NCI-H226 (cell line): ENCODE results near the gene PRDM10.
"Not testable (repeated sequence)": the region's sequence is repeated elsewhere in the genome, so short reads cannot be mapped to it uniquely, and the experiment has no call there.

Source experiments
- DNase-seq: peaks from one replicate; pipeline ENCODE4 v3.0.0-alpha.2; 2015

PRDM10 gene

GRCh38 chr11:130002352-130002845 is at the start of gene PRDM10:
PRDM10 (minus strand) TSS chr11:130002835; CDS start chr11:129960964, 41,871 bp downstream.
- DNase-seq, result peak; percentile 80

- no peak for DNase-seq
These were observed 48.4 kb upstream of the PRDM10 start for GRCh38 chr11:130051082-130051481.

- DNase-seq, result no peak
These were observed 47.6 kb upstream of the PRDM10 start for GRCh38 chr11:130050257-130050656.

- no peak for DNase-seq
These were observed 46.7 kb upstream of the PRDM10 start for GRCh38 chr11:130049328-130049771.

- no peak for DNase-seq
These were observed 44.5 kb upstream of the PRDM10 start for GRCh38 chr11:130047141-130047540.

- DNase-seq, result no peak
These were observed 40.9 kb upstream of the PRDM10 start for GRCh38 chr11:130043575-130043974.

GRCh38 chr11:130042093-130042591 is 39.5 kb upstream of the PRDM10 start:
- peak; percentile 87 for DNase-seq

GRCh38 chr11:130040281-130040940 is 37.8 kb upstream of the PRDM10 start:
- DNase-seq, result no peak

GRCh38 chr11:130037881-130038585 is 35.4 kb upstream of the PRDM10 start:
- peak; percentile 57 for DNase-seq

GRCh38 chr11:130037058-130037457 is 34.4 kb upstream of the PRDM10 start:
- peak; percentile 71 for DNase-seq

- DNase-seq, result no peak
These were observed 31.6 kb upstream of the PRDM10 start for GRCh38 chr11:130034236-130034635.

GRCh38 chr11:130032931-130033330 is 30.3 kb upstream of the PRDM10 start:
- DNase-seq, result no peak

GRCh38 chr11:130031945-130032344 is 29.3 kb upstream of the PRDM10 start:
- no peak for DNase-seq

GRCh38 chr11:130031056-130031455 is 28.4 kb upstream of the PRDM10 start:
- DNase-seq, result peak; percentile 19

GRCh38 chr11:130029137-130029536 is 26.5 kb upstream of the PRDM10 start:
- DNase-seq, result no peak

GRCh38 chr11:130025371-130025770 is 22.7 kb upstream of the PRDM10 start:
- DNase-seq, result no peak

GRCh38 chr11:130024361-130024760 is 21.7 kb upstream of the PRDM10 start:
- no peak for DNase-seq

GRCh38 chr11:130023204-130023603 is 20.6 kb upstream of the PRDM10 start:
- DNase-seq, result peak; percentile 89

GRCh38 chr11:130022799-130023198 is 20.2 kb upstream of the PRDM10 start:
- DNase-seq, result peak; percentile 22

GRCh38 chr11:130021606-130022005 is 19.0 kb upstream of the PRDM10 start:
- DNase-seq, result not testable (repeated sequence)

GRCh38 chr11:130020323-130020722 is 17.7 kb upstream of the PRDM10 start:
- peak; percentile 85 for DNase-seq

GRCh38 chr11:130015846-130016245 is 13.2 kb upstream of the PRDM10 start:
- DNase-seq, result not testable (repeated sequence)

- DNase-seq, result no peak
These were observed 5.7 kb upstream of the PRDM10 start for GRCh38 chr11:130008326-130008725.

GRCh38 chr11:130006929-130007328 is 4.3 kb upstream of the PRDM10 start:
- no peak for DNase-seq
